Right lung (tissue), 5 donors: Measurements from ENCODE around the gene SCN11A. TPM values are rescaled to one million over a fixed set of nuclear protein-coding genes. Genes with fewer than 3 reads are reported as not detected.

Source experiments
- DNase-seq, 2 donors: peaks; one replicate each; pipeline ENCODE4 v3.0.0-alpha.2; 2013
- polyA plus RNA-seq, 5 donors: library from polyadenylated mRNA; unstranded; fragments of 120-200 nt; gene quantifications; one replicate each; pipeline versions ENCODE4 v1.2.1 to v1.2.3, GENCODE V29; 2013; ENCODE audit warnings: inconsistent platforms in 1 of 5, low replicate concordance in 1 of 5; ENCODE audit not compliant: insufficient read length in 5 of 5, insufficient read depth in 1 of 5

SCN11A gene
- polyA plus RNA-seq, 5 donors = 0.67 to 1.1 (median 0.88) TPM

DNA sequence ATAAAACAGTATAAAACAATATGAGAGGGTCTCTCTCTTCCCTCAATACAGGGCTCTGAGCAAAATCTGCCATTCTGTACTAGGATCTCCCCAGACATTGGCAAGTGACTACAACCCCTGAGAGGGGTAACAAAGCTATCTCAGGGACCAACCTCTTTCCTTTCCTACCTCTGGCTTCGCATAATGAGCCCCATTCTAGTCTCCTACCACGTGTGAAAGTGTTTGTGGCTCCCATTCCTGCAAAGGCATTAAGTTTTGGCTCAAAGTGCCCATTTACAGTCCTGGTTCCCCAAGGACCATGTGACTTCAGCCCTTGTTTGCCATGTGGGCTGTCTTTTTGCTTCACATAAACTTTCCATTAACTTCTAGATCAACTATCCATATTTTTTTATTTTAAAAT, 46.4 kb downstream of the SCN11A start:
- no peak for DNase-seq

Other genes starting within 250 kb of the SCN11A start
- gene SCN10A, start 235.7 kb downstream of the SCN11A start, polyA plus RNA-seq = not detected
- 10 to 100 TPM; 45.2 to 90.9 (median 84.8) TPM for gene WDR48, start 72 bp upstream of the SCN11A start, polyA plus RNA-seq
- 10 to 100 TPM; 52.8 to 72.8 (median 71.8) TPM for gene GORASP1, start 55.7 kb upstream of the SCN11A start, polyA plus RNA-seq
- gene TTC21A, start 55.7 kb upstream of the SCN11A start, polyA plus RNA-seq = 10 to 100 TPM; 10.5 to 19.0 (median 15.6) TPM
- 10 to 100 TPM in 2 of 5 donors, 1 to 10 TPM in 3; 6.8 to 17.2 (median 9.9) TPM for gene CSRNP1, start 101.6 kb upstream of the SCN11A start, polyA plus RNA-seq
- gene XIRP1, start 140.7 kb upstream of the SCN11A start, polyA plus RNA-seq = 1 to 10 TPM in 1 of 5 donors, under 1 TPM in 4; 0.08 to 6.5 (median 0.09) TPM
- 1 to 10 TPM; 2.1 to 5.4 (median 4.0) TPM for gene CX3CR1, start 228.1 kb upstream of the SCN11A start, polyA plus RNA-seq